Ovary (tissue), 1 donor: ENCODE results near the gene LRRN3.

ENCODE experiments used
- EP300 ChIP-seq: sonication (generic); formaldehyde crosslinking; IDR thresholded peaks from one replicate; pipeline ENCODE4 v1.6.1; 2017; ENCODE audit warnings: antibody characterized with exemption
- POLR2A ChIP-seq: fragments of 450-650 bp; IDR thresholded peaks from one replicate; pipeline ENCODE4 v1.6.1; 2017; ENCODE audit warnings: antibody characterized with exemption, mild to moderate bottlenecking, moderate library complexity

DNA sequence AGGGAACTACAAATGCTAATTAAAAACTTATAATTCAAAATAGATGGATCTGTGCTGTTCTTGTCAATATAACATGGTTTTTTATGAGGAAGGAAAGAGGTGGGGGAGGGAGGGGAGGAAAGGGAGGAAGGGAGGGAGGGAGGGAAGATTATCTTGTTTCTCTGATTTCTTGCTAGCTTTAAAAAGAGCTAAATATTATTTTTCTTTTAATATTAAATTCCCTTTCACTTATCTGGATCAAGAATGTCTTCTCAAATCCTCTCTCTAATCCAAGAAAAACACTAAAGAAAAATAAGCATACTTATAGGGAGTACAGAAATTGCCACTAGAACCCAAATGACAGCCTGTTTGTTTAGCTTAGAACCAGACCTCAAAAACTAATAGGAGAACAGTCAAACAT, 55.2 kb downstream of the LRRN3 start:
- no peak for TF ChIP-seq POLR2A
- TF ChIP-seq EP300: no peak
